Activated CD4-positive, alpha-beta memory T cell treated with anti-CD3 and anti-CD28 coated beads, Interleukin-2, amount 10 ng/mL, durations not matched to agents 7 days and 5 days (primary cell): Measurements from ENCODE around the gene ADAMTS8. TPM values are rescaled to one million over a fixed set of nuclear protein-coding genes. Genes with fewer than 3 reads are reported as not detected.

ENCODE experiments used
- CTCF ChIA-PET: fragments of 350-600 bp; sonication (Branson Sonifier 250); formaldehyde crosslinking; loops from one replicate; lab custom pipeline; 2021; ENCODE audit warnings: antibody characterized with exemption, inconsistent platforms; lab: Charles Lee
- POLR2A ChIA-PET: fragments of 350-600 bp; sonication (Branson Sonifier 250); formaldehyde crosslinking; loops from one replicate; lab custom pipeline; 2021; ENCODE audit warnings: antibody characterized with exemption; lab: Charles Lee
- DNase-seq: peaks from one replicate; pipeline ENCODE4 v3.0.0-alpha.2; 2020
- H3K27ac Mint-ChIP-seq: one replicate; pipeline ENCODE4 v1.8.0; 2021; ENCODE audit warnings: mild to moderate bottlenecking, mixed read lengths
- H3K27me3 Mint-ChIP-seq: one replicate; pipeline ENCODE4 v1.8.0; 2021; ENCODE audit warnings: mixed read lengths
- H3K36me3 Mint-ChIP-seq: one replicate; pipeline ENCODE4 v1.8.0; 2021; ENCODE audit warnings: low read depth, mixed read lengths
- H3K4me1 Mint-ChIP-seq: one replicate; pipeline ENCODE4 v1.8.0; 2021; ENCODE audit warnings: mixed read lengths
- H3K4me3 Mint-ChIP-seq: one replicate; pipeline ENCODE4 v1.8.0; 2021; ENCODE audit warnings: mild to moderate bottlenecking, mixed read lengths
- H3K9me3 Mint-ChIP-seq: one replicate; pipeline ENCODE4 v1.8.0; 2021; ENCODE audit warnings: mixed read lengths
- total RNA-seq, 2 experiments: library from RNA; stranded (reverse); gene quantifications; one replicate each; pipeline ENCODE4 v1.2.3, GENCODE V29; 2021

The ADAMTS8 gene, protein sequence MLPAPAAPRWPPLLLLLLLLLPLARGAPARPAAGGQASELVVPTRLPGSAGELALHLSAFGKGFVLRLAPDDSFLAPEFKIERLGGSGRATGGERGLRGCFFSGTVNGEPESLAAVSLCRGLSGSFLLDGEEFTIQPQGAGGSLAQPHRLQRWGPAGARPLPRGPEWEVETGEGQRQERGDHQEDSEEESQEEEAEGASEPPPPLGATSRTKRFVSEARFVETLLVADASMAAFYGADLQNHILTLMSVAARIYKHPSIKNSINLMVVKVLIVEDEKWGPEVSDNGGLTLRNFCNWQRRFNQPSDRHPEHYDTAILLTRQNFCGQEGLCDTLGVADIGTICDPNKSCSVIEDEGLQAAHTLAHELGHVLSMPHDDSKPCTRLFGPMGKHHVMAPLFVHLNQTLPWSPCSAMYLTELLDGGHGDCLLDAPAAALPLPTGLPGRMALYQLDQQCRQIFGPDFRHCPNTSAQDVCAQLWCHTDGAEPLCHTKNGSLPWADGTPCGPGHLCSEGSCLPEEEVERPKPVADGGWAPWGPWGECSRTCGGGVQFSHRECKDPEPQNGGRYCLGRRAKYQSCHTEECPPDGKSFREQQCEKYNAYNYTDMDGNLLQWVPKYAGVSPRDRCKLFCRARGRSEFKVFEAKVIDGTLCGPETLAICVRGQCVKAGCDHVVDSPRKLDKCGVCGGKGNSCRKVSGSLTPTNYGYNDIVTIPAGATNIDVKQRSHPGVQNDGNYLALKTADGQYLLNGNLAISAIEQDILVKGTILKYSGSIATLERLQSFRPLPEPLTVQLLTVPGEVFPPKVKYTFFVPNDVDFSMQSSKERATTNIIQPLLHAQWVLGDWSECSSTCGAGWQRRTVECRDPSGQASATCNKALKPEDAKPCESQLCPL
- not detected for total RNA-seq

DNA sequence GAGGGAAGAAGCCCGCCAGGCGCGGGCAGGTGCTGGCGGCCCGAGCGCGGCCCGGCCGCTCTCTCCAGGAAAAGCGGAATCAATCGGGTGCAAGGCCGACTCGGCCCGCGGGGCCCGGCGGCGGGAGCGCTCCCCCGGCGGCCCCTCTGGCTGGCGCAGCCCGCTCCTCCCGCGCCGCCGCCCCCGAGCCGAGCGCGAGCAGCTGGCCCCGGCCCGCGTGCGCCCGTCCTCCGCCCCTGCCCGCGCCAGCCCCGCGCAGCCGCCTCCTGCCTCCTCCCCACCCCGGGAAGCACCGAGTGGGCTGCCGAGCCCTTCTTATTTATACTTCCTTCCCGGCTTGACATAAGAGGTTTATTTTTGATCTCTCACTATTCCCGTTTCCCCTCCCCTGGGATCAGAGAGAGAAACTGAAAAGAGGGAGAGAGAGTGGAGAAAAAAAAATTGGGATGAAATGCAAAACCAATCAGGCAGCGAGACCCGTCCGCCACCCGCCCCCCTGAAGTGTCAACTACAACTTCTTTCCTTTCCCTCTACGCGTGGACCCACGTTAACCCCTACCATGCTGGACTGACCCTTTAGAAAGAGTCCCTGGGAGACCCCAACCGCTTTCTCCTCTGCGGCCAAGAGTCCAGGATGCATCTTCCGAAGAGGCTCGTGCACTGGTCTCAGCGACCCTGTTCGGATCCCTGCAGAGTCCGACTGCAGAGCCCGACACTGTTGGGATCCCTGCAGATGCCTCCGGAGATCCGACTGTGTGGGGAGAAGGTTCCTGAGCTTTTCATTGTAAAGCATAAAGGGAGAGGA, at the start of gene ADAMTS8:
ADAMTS8 (minus strand) TSS at position 294 of the 804 bp plus-strand sequence. CDS start 323 bp downstream, outside the sequence.
- Mint-ChIP-seq H3K27ac (no peak within 1 kb of the TSS), H3K27me3 (peaks cover 55% of the 10 kb centered on the region), H3K36me3 (no peaks in the 10 kb centered on the region), H3K9me3 (no peaks in the 10 kb centered on the region), H3K4me1 (peaks cover 12% of the 10 kb centered on the region), H3K4me3 (peak within 1 kb of the TSS; percentile 24)
- CTCF ChIA-PET: interaction anchor here (1.4 kb wide), 1 partner anchor 216 kb away, joined by 4 read pairs; no protein-coding TSS in a partner anchor
- DNase-seq: no peak
- POLR2A ChIA-PET: no interaction called here

DNA sequence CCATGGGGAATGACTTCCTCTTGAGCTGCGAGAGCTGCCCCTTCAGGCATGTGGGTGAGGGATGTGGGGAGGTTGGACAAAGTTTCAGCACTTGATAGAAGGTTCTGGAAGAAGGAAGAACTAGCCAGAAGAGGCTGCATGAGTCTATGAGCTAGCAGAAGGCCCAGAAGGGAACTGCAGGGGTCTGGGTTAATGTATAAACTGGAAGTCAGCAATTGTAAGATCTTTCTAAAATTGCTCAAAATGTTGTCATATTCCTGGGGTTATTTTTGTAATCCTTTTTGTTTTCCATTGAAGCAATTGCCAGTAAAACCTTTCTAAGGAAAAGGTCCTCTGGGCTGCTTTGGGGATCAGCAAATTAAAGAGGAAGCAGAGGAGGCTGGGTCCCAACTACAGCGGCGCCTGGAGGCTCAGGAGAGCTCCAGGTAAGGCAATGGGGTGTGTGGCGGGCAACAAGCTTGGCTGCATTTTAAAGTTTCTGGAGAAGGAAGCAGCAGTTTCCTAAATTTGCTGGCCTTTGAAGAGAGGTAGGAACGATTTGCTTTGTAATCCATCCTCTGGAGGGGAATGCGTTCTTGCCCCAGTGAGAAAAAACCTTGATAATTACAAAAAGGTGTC, 49.3 kb upstream of the ADAMTS8 start:
- Mint-ChIP-seq H3K4me1 (no peaks in the 10 kb centered on the region), H3K4me3 (no peak overlapping the region), H3K27me3 (peaks cover 3% of the 10 kb centered on the region), H3K36me3 (no peaks in the 10 kb centered on the region), H3K9me3 (no peaks in the 10 kb centered on the region), H3K27ac (no peak overlapping the region)
- no peak for DNase-seq
- CTCF ChIA-PET: no interaction called here
- POLR2A ChIA-PET: no interaction called here

DNA sequence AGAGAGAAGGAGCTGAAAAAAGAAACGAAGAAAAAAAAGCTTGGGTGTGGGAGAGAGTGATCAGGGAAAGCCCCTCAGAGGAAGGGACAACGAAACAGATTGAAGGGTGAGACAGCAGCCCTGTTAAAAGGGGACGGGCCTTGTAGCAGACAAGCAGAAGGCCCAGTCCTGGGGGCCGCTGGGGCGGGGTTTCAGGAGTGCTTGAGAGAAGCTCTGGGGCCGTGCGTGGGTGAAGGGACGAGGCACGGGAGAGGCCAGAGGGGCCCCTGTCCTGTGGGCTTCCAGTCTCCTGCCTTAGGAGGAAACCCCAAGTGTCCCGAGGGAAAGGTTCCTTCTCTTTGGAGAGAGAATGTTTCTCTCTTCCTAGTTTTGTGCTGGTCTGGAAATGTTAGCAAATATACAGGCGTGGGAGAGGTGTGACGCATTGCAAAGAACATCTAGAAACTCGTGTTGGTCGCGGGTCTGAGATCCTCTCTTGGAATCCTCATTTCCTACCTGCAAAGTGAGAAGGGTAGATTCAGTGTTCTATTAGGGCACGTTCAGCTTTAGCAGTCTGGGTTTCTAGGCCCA, 48.6 kb upstream of the ADAMTS8 start:
- Mint-ChIP-seq H3K27ac (no peak overlapping the region), H3K36me3 (no peaks in the 10 kb centered on the region), H3K4me1 (no peaks in the 10 kb centered on the region), H3K4me3 (no peak overlapping the region), H3K27me3 (no peaks in the 10 kb centered on the region), H3K9me3 (no peaks in the 10 kb centered on the region)
- DNase-seq: no peak
- CTCF ChIA-PET: no interaction called here
- POLR2A ChIA-PET: no interaction called here

DNA sequence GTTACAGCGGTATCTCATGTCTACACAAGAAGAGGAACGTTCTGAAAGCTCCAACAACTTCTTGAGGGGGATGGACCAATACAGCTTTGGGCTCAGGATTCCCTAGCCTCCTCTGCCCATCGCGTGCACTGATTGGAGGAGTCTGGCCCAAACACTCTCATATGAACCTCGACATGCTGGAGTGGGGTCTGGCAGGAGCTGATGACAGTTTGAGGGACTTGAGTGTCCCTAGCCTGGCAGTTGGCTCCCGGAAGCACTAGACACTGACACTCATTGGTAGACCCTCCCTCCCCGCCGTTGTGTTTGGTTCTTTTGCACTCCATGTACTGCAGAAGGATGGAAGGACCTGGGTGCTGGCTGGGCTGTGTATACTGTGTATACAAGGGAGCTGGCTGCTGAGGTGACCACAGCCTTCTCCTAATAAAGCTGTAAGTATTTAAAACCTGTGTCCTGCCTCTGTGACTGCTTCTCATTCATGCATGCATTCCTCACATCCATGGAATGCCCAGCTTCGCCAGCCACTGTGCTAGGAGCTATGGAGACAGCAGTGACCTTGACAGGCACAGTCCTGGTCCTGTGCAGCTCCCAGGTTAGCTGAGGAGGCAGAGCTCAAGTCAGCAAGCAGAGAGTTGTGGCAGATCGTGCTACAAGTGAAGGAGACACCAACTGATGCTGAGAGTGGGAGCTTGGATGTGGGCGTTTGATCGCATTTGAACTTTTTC, 48.0 kb upstream of the ADAMTS8 start:
- Mint-ChIP-seq H3K4me1 (no peaks in the 10 kb centered on the region), H3K27me3 (no peaks in the 10 kb centered on the region), H3K9me3 (no peaks in the 10 kb centered on the region), H3K4me3 (no peak overlapping the region), H3K27ac (no peak overlapping the region), H3K36me3 (no peaks in the 10 kb centered on the region)
- POLR2A ChIA-PET: no interaction called here
- no peak for DNase-seq
- CTCF ChIA-PET: no interaction called here

DNA sequence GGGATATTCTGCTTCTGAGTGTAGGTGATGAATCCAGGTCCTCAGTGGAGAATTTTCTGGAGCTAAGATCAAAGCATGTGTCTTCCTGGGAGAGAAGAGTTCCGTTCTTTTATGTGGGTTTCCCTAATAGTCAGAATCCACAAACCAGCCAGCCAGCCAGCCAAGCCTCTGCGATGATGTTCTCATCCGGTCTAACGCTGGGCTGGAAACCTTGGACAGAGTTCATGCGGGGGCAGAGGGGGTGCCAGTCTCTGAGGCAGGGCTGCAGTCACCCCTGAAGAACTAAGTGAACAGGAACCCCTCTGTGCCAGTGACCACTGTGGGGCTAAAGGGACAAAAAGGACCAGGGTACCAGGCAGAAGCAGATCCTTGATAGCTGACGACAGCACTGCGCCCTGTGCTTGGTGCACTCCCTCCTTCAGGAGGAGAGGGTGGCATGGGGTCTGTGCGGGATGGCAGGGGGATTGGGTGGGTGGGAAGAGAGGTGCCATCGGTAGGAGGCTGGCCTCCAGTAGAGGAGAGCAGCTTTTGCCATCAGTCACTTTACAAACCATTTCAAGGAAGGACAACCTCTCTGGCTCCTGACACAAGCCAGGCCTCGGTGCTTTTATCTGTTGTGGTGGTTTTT, 47.1 kb upstream of the ADAMTS8 start:
- ChIA-PET POLR2A (no interaction called here), CTCF (interaction anchor here (0.9 kb wide), 1 partner anchor 25 kb away, joined by 3 read pairs; no protein-coding TSS in a partner anchor)
- no peak for DNase-seq
- Mint-ChIP-seq H3K4me1 (no peaks in the 10 kb centered on the region), H3K36me3 (no peaks in the 10 kb centered on the region), H3K27me3 (no peaks in the 10 kb centered on the region), H3K27ac (no peak overlapping the region), H3K9me3 (no peaks in the 10 kb centered on the region), H3K4me3 (no peak overlapping the region)

DNA sequence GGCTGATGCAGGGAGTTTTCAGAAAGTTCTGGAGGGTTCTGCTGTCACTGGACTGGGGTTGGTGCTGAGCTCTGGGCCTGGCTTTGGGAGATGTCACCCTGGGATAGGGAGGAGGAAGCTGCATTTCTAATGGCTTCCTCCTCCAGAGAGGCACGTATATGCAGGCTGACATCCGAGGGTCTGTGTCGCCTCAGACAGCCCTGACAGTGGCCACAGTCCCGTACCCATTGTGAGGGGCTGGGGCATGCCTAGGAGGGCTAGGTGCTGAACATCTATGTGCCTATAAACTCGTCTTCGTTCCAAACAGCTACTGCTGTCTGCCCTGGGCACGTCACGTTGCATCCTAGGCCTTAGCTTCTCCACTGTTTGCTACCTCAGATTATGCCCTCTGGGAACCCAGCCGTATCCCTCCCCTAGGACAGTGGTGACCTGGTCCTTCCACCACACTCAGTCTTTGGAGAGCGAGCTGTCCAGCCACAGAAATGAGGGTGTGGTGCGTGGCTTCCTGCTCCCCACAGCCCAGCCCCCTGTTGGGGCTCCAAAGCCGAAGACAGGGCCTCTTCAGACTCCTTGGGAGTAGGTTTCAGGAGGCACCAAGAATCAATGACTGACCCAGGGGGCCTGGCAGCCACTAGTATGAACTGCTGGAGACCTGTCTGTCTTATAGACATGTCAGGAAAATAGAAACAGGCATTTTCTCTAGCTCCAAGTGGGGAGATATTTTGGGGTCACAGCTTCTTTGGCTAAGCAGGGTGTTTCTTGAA, 46.4 kb upstream of the ADAMTS8 start:
- CTCF ChIA-PET: interaction anchor here (0.9 kb wide), 1 partner anchor 24 kb away, joined by 3 read pairs; no protein-coding TSS in a partner anchor
- H3K27me3 Mint-ChIP-seq: no peaks in the 10 kb centered on the region
- H3K4me3 Mint-ChIP-seq: no peak overlapping the region

DNA sequence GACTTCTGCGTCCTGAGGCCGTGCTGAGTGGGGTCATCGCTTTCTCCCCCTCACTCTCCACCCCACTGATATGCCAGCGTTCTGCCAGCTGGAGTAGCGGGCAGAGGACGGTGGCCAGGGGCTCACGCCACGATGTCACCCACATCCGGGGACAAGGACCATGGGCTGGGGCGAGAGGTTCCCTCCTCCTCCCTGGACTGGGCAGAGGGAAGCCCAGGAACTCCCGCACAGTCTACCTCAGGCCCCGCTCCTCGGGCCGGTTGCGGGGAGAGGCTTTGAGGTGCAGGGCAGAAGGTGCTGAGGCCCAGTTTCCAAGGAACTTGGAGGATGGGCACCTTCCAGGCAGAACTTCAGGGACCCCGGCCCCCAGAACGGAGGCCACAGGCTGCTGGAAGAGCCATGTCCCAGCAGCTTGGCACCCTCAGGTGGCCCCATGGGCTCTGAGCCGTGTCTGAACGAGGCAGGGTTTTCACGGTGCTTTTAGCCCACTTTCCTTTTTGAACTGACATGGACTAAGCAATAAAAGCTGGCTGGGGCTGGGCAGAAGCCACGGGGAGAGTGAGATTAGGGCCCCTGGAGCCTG, 45.5 kb upstream of the ADAMTS8 start:
- ChIA-PET CTCF (no interaction called here), POLR2A (no interaction called here)
- Mint-ChIP-seq H3K9me3 (no peaks in the 10 kb centered on the region), H3K27ac (no peak overlapping the region), H3K36me3 (no peaks in the 10 kb centered on the region), H3K4me1 (no peaks in the 10 kb centered on the region), H3K27me3 (no peaks in the 10 kb centered on the region), H3K4me3 (no peak overlapping the region)
- DNase-seq: no peak

More for the DNA sequence above, 46.4 kb upstream of the ADAMTS8 start:
- Mint-ChIP-seq H3K36me3 (no peaks in the 10 kb centered on the region), H3K27ac (no peak overlapping the region), H3K4me1 (no peaks in the 10 kb centered on the region), H3K9me3 (no peaks in the 10 kb centered on the region)
- no peak for DNase-seq
- POLR2A ChIA-PET: no interaction called here

DNA sequence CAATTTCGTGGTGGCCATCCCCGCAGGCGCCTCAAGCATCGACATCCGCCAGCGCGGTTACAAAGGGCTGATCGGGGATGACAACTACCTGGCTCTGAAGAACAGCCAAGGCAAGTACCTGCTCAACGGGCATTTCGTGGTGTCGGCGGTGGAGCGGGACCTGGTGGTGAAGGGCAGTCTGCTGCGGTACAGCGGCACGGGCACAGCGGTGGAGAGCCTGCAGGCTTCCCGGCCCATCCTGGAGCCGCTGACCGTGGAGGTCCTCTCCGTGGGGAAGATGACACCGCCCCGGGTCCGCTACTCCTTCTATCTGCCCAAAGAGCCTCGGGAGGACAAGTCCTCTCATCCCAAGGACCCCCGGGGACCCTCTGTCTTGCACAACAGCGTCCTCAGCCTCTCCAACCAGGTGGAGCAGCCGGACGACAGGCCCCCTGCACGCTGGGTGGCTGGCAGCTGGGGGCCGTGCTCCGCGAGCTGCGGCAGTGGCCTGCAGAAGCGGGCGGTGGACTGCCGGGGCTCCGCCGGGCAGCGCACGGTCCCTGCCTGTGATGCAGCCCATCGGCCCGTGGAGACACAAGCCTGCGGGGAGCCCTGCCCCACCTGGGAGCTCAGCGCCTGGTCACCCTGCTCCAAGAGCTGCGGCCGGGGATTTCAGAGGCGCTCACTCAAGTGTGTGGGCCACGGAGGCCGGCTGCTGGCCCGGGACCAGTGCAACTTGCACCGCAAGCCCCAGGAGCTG, 44.8 kb upstream of the ADAMTS8 start:
- Mint-ChIP-seq H3K36me3 (no peaks in the 10 kb centered on the region), H3K9me3 (no peaks in the 10 kb centered on the region), H3K4me3 (no peak overlapping the region), H3K27me3 (no peaks in the 10 kb centered on the region), H3K27ac (no peak overlapping the region), H3K4me1 (no peaks in the 10 kb centered on the region)
- POLR2A ChIA-PET: no interaction called here
- CTCF ChIA-PET: no interaction called here
- no peak for DNase-seq

DNA sequence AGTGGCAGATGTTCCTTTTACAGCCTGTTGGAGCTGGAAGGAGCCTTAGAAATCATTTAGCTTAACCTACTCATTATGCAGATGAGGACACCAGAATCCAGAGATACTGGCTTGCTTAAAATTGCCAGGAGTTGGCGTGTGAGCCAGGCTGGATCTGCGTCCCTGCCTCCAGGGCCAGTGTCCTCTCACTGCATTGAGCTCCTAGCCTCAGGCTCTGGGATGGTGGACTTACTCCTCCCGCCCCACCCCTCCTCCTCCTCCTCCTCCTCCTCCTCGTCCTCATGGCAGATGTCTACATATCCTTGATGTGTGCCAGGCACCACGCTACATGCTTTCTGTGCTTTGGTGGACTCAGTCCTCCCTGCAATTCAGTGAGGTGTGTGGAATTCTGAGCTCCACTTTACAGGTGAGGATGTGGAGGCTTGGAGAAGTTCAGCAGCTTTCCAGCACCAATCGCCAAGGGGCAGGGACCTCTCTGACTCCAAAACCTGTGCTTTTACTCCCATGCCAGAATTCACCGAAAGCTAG, 44.1 kb upstream of the ADAMTS8 start:
- Mint-ChIP-seq H3K27me3 (no peaks in the 10 kb centered on the region), H3K36me3 (no peaks in the 10 kb centered on the region), H3K4me3 (no peak overlapping the region), H3K9me3 (no peaks in the 10 kb centered on the region), H3K27ac (no peak overlapping the region), H3K4me1 (no peaks in the 10 kb centered on the region)
- POLR2A ChIA-PET: no interaction called here
- CTCF ChIA-PET: no interaction called here
- no peak for DNase-seq

DNA sequence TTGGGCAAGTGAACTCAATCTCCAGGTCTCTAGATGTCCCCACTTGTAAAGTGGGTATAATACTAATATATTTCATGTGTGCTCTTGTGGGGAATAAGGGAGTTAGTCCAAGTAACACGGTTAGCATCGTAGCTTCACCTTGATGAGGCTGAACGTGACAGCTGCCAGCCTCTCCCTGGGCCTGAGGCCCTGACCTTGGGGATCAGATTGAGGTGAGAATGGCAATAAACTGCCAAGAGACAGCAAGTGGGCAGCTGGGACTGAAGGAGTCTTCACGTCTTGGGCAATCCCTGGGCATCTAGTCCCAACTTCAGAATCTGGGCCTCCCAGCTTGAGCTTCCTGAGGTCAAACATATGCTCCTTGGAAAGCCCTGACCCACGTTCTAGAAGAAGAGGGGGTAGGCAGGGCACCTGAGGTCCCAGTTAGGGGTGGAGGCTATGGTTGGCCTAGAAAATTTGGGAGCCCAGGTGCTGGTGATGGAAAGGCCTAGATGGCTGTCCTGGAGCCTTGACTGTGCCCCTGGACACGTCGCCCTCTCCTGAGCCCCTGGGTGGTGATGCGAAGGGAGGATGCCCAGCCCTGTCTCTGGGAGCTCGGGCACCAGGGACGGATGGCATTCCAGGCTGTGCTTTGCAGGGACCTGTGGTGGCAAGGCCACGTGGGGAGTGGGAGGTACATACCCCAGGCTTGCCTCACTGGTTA, 43.5 kb upstream of the ADAMTS8 start:
- DNase-seq: no peak
- Mint-ChIP-seq H3K36me3 (no peaks in the 10 kb centered on the region), H3K27me3 (no peaks in the 10 kb centered on the region), H3K27ac (no peak overlapping the region), H3K9me3 (no peaks in the 10 kb centered on the region), H3K4me1 (no peaks in the 10 kb centered on the region), H3K4me3 (no peak overlapping the region)
- ChIA-PET CTCF (no interaction called here), POLR2A (no interaction called here)
